B cell (primary cell): ENCODE data around the gene FBXW5. TPM values are rescaled to one million over a fixed set of nuclear protein-coding genes. Genes with fewer than 3 reads are reported as not detected.

Experiments used
- ATAC-seq: fragments of 200-7000 bp; cut with Tn5 transposase; one replicate; pipeline ENCODE4 v1.10.0; 2021; ENCODE audit warnings: low read depth, mild to moderate bottlenecking, moderate number of reproducible peaks, moderate library complexity
- CTCF ChIA-PET: fragments of 350-600 bp; sonication (Branson Sonifier 250); formaldehyde crosslinking; loops from one replicate; lab custom pipeline; 2021; ENCODE audit warnings: antibody characterized with exemption, inconsistent platforms; lab: Charles Lee
- POLR2A ChIA-PET: fragments of 350-600 bp; sonication (Branson Sonifier 250); formaldehyde crosslinking; loops from one replicate; lab custom pipeline; 2021; ENCODE audit warnings: antibody characterized with exemption; lab: Charles Lee
- DNase-seq: peaks from one replicate; pipeline ENCODE4 v3.0.0; 2013
- H2AFZ ChIP-seq: 2 replicates; pipeline ENCODE4 v1.6.1; 2012; ENCODE audit warnings: mild to moderate bottlenecking, low read depth, low read length; ENCODE audit not compliant: insufficient read depth, poor library complexity, severe bottlenecking
- H3K27ac ChIP-seq, 2 donors: 1 replicate in 1 of 2; 2 replicates in 1 of 2; pipeline ENCODE4 v1.5.1; 2012 to 2013; ENCODE audit warnings: low read length in 2 of 2, mild to moderate bottlenecking in 2 of 2, moderate library complexity in 1 of 2
- H3K27me3 ChIP-seq, 4 experiments: fragments of 200-600 bp in 1 of 4; sonication (generic) in 1 of 4; replicated peaks in 1 of 4; 1 replicate in 2 of 4; 2 replicates in 2 of 4; pipeline versions ENCODE4 v1.6.1 to v1.7.0; 2013 to 2016; ENCODE audit warnings: low read length in 3 of 4, mild to moderate bottlenecking in 2 of 4, mixed read lengths in 1 of 4, moderate library complexity in 1 of 4; ENCODE audit not compliant: insufficient read depth in 4 of 4, control insufficient read depth in 3 of 4; ENCODE audit errors: control extremely low read depth in 1 of 4
- H3K36me3 ChIP-seq, 2 experiments: replicated peaks in 1 of 2; 1 replicate in 1 of 2; 2 replicates in 1 of 2; pipeline versions ENCODE4 v1.6.1 to v1.7.1; 2013; ENCODE audit warnings: low read length in 1 of 2; ENCODE audit not compliant: insufficient read depth in 2 of 2, control insufficient read depth in 1 of 2; ENCODE audit errors: control extremely low read depth in 1 of 2, extremely low read depth in 1 of 2
- H3K4me1 ChIP-seq, 2 donors: fragments of 200-600 bp in 1 of 2; sonication (generic) in 1 of 2; 1 replicate in 1 of 2; 2 replicates in 1 of 2; pipeline versions ENCODE4 v1.5.1 to v1.6.1; 2013 to 2017; ENCODE audit warnings: low read length in 2 of 2; ENCODE audit not compliant: control insufficient read depth in 2 of 2, insufficient read depth in 2 of 2
- H3K4me2 ChIP-seq: replicated peaks from 2 replicates; pipeline ENCODE3; 2012; ENCODE audit warnings: mild to moderate bottlenecking, low read depth, low read length; ENCODE audit not compliant: poor library complexity, severe bottlenecking
- H3K4me3 ChIP-seq, 5 experiments: fragments of 200-600 bp in 1 of 5; sonication (generic) in 1 of 5; 1 replicate in 3 of 5; 2 replicates in 2 of 5; pipeline versions ENCODE4 v1.5.1 to v1.7.0; 2011 to 2016; ENCODE audit warnings: low read length in 4 of 5, mild to moderate bottlenecking in 4 of 5, low read depth in 2 of 5, control low read depth in 1 of 5, moderate library complexity in 1 of 5; ENCODE audit not compliant: insufficient read depth in 1 of 5; ENCODE audit errors: control extremely low read depth in 1 of 5, extremely low read depth in 1 of 5
- H3K79me2 ChIP-seq: fragments of 200-600 bp; sonication (generic); one replicate; pipeline ENCODE4 v1.6.0; 2016; ENCODE audit warnings: low read length; ENCODE audit not compliant: control insufficient read depth, insufficient read depth
- H3K9ac ChIP-seq: fragments of 200-600 bp; sonication (generic); 2 replicates; pipeline ENCODE4 v1.6.1; 2017; ENCODE audit warnings: mild to moderate bottlenecking, low read length, moderate library complexity
- H3K9me3 ChIP-seq, 3 donors: one replicate each; pipeline versions ENCODE4 v1.6.1 to v1.7.1; 2013; ENCODE audit warnings: low read length in 2 of 3; ENCODE audit not compliant: control insufficient read depth in 2 of 3, insufficient read depth in 1 of 3; ENCODE audit errors: control extremely low read depth in 1 of 3
- H4K20me1 ChIP-seq: 2 replicates; pipeline ENCODE4 v1.6.0; 2012; ENCODE audit warnings: mild to moderate bottlenecking, low read length; ENCODE audit not compliant: insufficient read depth, control insufficient read depth, poor library complexity, severe bottlenecking
- H3K27ac Mint-ChIP-seq: one replicate; pipeline ENCODE4 v1.8.0; 2021; ENCODE audit warnings: mixed read lengths
- H3K27me3 Mint-ChIP-seq: one replicate; pipeline ENCODE4 v1.8.0; 2021; ENCODE audit warnings: mixed read lengths
- H3K4me1 Mint-ChIP-seq: one replicate; pipeline ENCODE4 v1.8.0; 2021; ENCODE audit warnings: mixed read lengths
- H3K4me3 Mint-ChIP-seq: one replicate; pipeline ENCODE4 v1.8.0; 2021; ENCODE audit warnings: mixed read lengths
- H3K9me3 Mint-ChIP-seq: one replicate; pipeline ENCODE4 v1.8.0; 2022; ENCODE audit warnings: mixed read lengths; ENCODE audit not compliant: insufficient read depth
- EZH2 ChIP-seq: IDR thresholded peaks from 2 replicates; pipeline ENCODE4 v1.6.1; 2012; ENCODE audit warnings: borderline replicate concordance, low read depth, mild to moderate bottlenecking, moderate library complexity, low read length; ENCODE audit not compliant: insufficient read depth, poor library complexity, severe bottlenecking
- WGBS: methylation state at CpG from one replicate; pipeline ENCODE4 v1.1.5; 2013; ENCODE audit warnings: missing lambda C conversion rate; ENCODE audit not compliant: insufficient coverage; 5-methylcytosine and 5-hydroxymethylcytosine counted together
- intact Hi-C: fragments of 100-400 bp; cut with micrococcal nuclease; formaldehyde crosslinking; loops from one replicate; pipeline ENCODE4 v1.10.0; 2022
- polyA plus RNA-seq: library from polyadenylated mRNA; depleted of rRNA; stranded (reverse); fragments of >200 nt; gene quantifications from 2 replicates; pipeline ENCODE4 v1.2.3, GENCODE V29; 2012
- total RNA-seq, 2 donors: library from RNA; stranded (reverse); fragments of 120-200 nt in 1 of 2; gene quantifications; 1 replicate in 1 of 2; 2 replicates in 1 of 2; pipeline versions ENCODE4 v1.2.3 to v1.2.4, GENCODE V29; 2013 to 2022
- TF ChIP-seq, protein P1 (sequence below): fragments of 200-600 bp; IDR thresholded peaks from one replicate; pipeline ENCODE4 v1.8.0; 2022; ENCODE audit warnings: antibody characterized with exemption, mild to moderate bottlenecking

FBXW5 gene
- total and polyA plus RNA-seq, 2 donors (not counting 1 experiment from before 2014, with no cell fraction given): 99.6 to 195 TPM

DNA sequence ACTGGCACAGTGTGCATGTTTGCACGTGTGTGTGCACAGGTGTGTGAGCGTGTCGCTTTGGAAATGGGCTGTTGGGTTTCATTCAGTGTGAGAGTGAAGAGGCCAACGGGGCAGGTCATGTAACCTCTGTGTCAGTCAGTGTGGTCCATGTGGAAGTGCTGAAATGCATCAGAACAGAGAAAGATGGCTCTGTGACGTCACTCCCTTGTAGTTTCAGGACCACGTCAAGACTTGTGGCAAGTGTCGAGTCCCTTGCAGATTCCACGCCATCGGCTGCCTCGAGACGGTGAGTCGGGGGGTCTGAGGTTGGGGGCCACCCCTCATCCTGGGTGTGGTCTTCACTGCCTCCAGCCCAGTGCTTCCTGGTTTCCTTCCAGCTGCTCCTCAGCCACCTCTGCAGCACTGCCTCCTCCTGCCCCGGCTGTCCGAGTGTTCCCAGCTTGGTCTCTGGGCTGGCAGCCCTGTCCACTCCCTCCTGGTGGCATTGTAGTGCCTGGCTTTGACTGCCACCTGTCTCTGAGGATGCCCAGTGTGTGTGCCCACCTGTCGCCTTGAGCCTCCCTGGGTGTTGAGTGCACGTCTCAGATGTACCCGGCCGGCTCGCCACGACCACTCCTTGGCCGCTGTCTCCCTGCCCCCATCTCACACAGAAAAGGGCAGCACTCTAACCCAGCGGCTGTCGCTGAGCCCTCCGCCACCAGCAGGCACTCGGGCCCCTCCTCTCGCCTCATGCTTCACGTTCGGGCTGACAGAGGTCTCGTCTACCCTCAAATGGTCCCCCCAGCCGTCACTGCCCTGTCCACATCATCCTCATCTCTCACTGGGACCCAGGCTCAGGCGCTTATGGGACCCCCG lies 28.0 kb downstream of the FBXW5 start:
- WGBS: 97% methylated on average over 30 of the region's 32 CpGs

More for the DNA sequence above, 28.0 kb downstream of the FBXW5 start:
- Mint-ChIP-seq H3K27ac (no peak overlapping the region), H3K27me3 (no peaks in the 10 kb centered on the region), H3K9me3 (no peaks in the 10 kb centered on the region), H3K4me3 (no peak overlapping the region), H3K4me1 (no peaks in the 10 kb centered on the region)
- Histone ChIP-seq H3K27ac (no peak overlapping the region), H2AFZ (no peak overlapping the region), H3K4me2 (no peak overlapping the region), H3K4me3 (no peak overlapping the region), H3K9me3 (no peaks in the 10 kb centered on the region), H3K9ac (no peak overlapping the region), H3K27me3 (no peaks in the 10 kb centered on the region), H3K79me2 (peaks cover 48% of the 10 kb centered on the region), H3K36me3 (peaks cover 6 to 65% of the 10 kb centered on the region in 2 experiments), H4K20me1 (peaks cover 38% of the 10 kb centered on the region), H3K4me1 (no peaks in the 10 kb centered on the region)
- CTCF ChIA-PET: no interaction called here
- ATAC-seq: no peak
- TF ChIP-seq EZH2: no peak
- TF ChIP-seq, protein P1, sequence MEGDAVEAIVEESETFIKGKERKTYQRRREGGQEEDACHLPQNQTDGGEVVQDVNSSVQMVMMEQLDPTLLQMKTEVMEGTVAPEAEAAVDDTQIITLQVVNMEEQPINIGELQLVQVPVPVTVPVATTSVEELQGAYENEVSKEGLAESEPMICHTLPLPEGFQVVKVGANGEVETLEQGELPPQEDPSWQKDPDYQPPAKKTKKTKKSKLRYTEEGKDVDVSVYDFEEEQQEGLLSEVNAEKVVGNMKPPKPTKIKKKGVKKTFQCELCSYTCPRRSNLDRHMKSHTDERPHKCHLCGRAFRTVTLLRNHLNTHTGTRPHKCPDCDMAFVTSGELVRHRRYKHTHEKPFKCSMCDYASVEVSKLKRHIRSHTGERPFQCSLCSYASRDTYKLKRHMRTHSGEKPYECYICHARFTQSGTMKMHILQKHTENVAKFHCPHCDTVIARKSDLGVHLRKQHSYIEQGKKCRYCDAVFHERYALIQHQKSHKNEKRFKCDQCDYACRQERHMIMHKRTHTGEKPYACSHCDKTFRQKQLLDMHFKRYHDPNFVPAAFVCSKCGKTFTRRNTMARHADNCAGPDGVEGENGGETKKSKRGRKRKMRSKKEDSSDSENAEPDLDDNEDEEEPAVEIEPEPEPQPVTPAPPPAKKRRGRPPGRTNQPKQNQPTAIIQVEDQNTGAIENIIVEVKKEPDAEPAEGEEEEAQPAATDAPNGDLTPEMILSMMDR: no peak
- POLR2A ChIA-PET: interaction anchor here (0.5 kb wide), 1 partner anchor 287 kb away, joined by 3 read pairs; no protein-coding TSS in a partner anchor
- no peak for DNase-seq
- intact Hi-C loops: no loop called here
